ENCODE data around the gene MSRB2. TPM values are rescaled to one million over a fixed set of nuclear protein-coding genes. Genes with fewer than 3 reads are reported as not detected.

MSRB2 gene
- total and polyA plus RNA-seq, 2 experiments from 2014 or later = 26.4 to 90.2 TPM

GRCh38 chr10:23065181-23065948, 30.0 kb upstream of the MSRB2 start:
- DNase-seq (ENCODE audit: low spot score) = peak; percentile 39
- no peak overlapping the region for H3K4me3 ChIP-seq
- H3K9me3 ChIP-seq (ENCODE audit: low read depth) = no peaks in the 10 kb centered on the region
- no peaks in the 10 kb centered on the region for H3K79me2 ChIP-seq
- WGBS (ENCODE audit: low lambda C conversion rate, missing lambda C conversion rate) = 70% methylated on average over 11 of the region's 11 CpGs
- H3K27me3 ChIP-seq = no peaks in the 10 kb centered on the region
- TF ChIP-seq CTCF (IDR thresholded peaks at IDR 0.05; ENCODE audit: poor library complexity) (no peak), EZH2phosphoT487 (IDR thresholded peaks at IDR 0.05; ENCODE audit: low read depth, severe bottlenecking, unreplicated experiment) (no peak), EZH2 (IDR thresholded peaks at IDR 0.05; ENCODE audit: borderline replicate concordance) (no peak)
- H3K27ac ChIP-seq = peak overlapping the region; percentile 56
- H4K20me1 ChIP-seq (ENCODE audit: insufficient read depth, poor library complexity, severe bottlenecking) = no peaks in the 10 kb centered on the region
- no peak overlapping the region for H2AFZ ChIP-seq
- no peak overlapping the region for H3K4me2 ChIP-seq
- H3K36me3 ChIP-seq (replicated peaks; ENCODE audit: insufficient read depth, low read depth) = no peaks in the 10 kb centered on the region
- no peaks in the 10 kb centered on the region for H3K4me1 ChIP-seq (ENCODE audit: insufficient read depth)
- no peaks in the 10 kb centered on the region for H3K9me2 ChIP-seq (replicated peaks; ENCODE audit: insufficient read depth)

GRCh38 chr10:23067337-23067736, 28.0 kb upstream of the MSRB2 start:
- H3K36me3 ChIP-seq (replicated peaks; ENCODE audit: insufficient read depth, low read depth) = no peaks in the 10 kb centered on the region
- no peak for DNase-seq (ENCODE audit: low spot score)
- H3K27ac ChIP-seq = no peak overlapping the region
- WGBS (ENCODE audit: low lambda C conversion rate, missing lambda C conversion rate) = 96% methylated on average over 12 of the region's 12 CpGs
- no peak overlapping the region for H2AFZ ChIP-seq
- H3K4me2 ChIP-seq = no peak overlapping the region
- no peaks in the 10 kb centered on the region for H3K4me1 ChIP-seq (ENCODE audit: insufficient read depth)
- no peaks in the 10 kb centered on the region for H3K27me3 ChIP-seq
- H4K20me1 ChIP-seq (ENCODE audit: insufficient read depth, poor library complexity, severe bottlenecking) = no peaks in the 10 kb centered on the region
- H3K9me3 ChIP-seq (ENCODE audit: low read depth) = no peaks in the 10 kb centered on the region
- TF ChIP-seq EZH2phosphoT487 (IDR thresholded peaks at IDR 0.05; ENCODE audit: low read depth, severe bottlenecking, unreplicated experiment) = no peak
- H3K4me3 ChIP-seq = no peak overlapping the region
- H3K9me2 ChIP-seq (replicated peaks; ENCODE audit: insufficient read depth) = no peaks in the 10 kb centered on the region
- no peaks in the 10 kb centered on the region for H3K79me2 ChIP-seq

GRCh38 chr10:23067939-23068775, 27.2 kb upstream of the MSRB2 start:
- 55% methylated on average over 16 of the region's 16 CpGs for WGBS (ENCODE audit: low lambda C conversion rate, missing lambda C conversion rate)
- no peak overlapping the region for H3K4me2 ChIP-seq
- H3K27ac ChIP-seq = no peak overlapping the region
- no peaks in the 10 kb centered on the region for H3K79me2 ChIP-seq
- TF ChIP-seq CTCF (IDR thresholded peaks at IDR 0.05; ENCODE audit: poor library complexity) (peak; percentile 67), EZH2 (IDR thresholded peaks at IDR 0.05; ENCODE audit: borderline replicate concordance) (no peak)
- no peaks in the 10 kb centered on the region for H3K36me3 ChIP-seq (replicated peaks; ENCODE audit: insufficient read depth, low read depth)
- peak; percentile 86 for DNase-seq (ENCODE audit: low spot score)
- H3K4me3 ChIP-seq = no peak overlapping the region
- H3K4me1 ChIP-seq (ENCODE audit: insufficient read depth) = no peaks in the 10 kb centered on the region
- no peak overlapping the region for H2AFZ ChIP-seq
- H3K9me2 ChIP-seq (replicated peaks; ENCODE audit: insufficient read depth) = no peaks in the 10 kb centered on the region
- H3K27me3 ChIP-seq = no peaks in the 10 kb centered on the region
- H4K20me1 ChIP-seq (ENCODE audit: insufficient read depth, poor library complexity, severe bottlenecking) = no peaks in the 10 kb centered on the region
- H3K9me3 ChIP-seq (ENCODE audit: low read depth) = no peaks in the 10 kb centered on the region

Measured in hepatocyte (in vitro differentiated cells).